ENCODE data around the gene PYGM. TPM values are rescaled to one million over a fixed set of nuclear protein-coding genes. Genes with fewer than 3 reads are reported as not detected.

PYGM gene
- total and polyA plus RNA-seq, 2 donors (not counting 3 experiments of a cell fraction or from before 2014, with no cell fraction given) = 0.10 to 0.62 TPM

- Histone ChIP-seq H3K4me1 (ENCODE audit: control insufficient read depth, extremely low read depth, insufficient read depth, low read length) (no peaks in the 10 kb centered on the region), H3K4me3 (replicated peaks in 1 of 3; ENCODE audit: insufficient read depth in 1 of 3, low read depth in 1 of 3, low read length in 3 of 3) (no peak overlapping the region), H3K27ac (ENCODE audit: insufficient read depth, low read depth, low read length) (no peak overlapping the region), H2AFZ (ENCODE audit: low read depth, low read length) (no peak overlapping the region), H3K9me1 (replicated peaks; ENCODE audit: control insufficient read depth, extremely low read depth, insufficient read depth, low read length) (no peaks in the 10 kb centered on the region), H3K9me3 (replicated peaks; ENCODE audit: control insufficient read depth, insufficient read depth, low read length) (no peaks in the 10 kb centered on the region), H3K4me2 (ENCODE audit: insufficient read depth, low read length) (no peak overlapping the region), H3K79me2 (ENCODE audit: control insufficient read depth, insufficient read depth, low read length) (no peaks in the 10 kb centered on the region), H3K36me3 (ENCODE audit: control insufficient read depth in 2 of 2, extremely low read depth in 1 of 2, insufficient read depth in 2 of 2, low read length in 2 of 2) (peaks cover 3 to 26% of the 10 kb centered on the region in 2 experiments), H4K20me1 (replicated peaks; ENCODE audit: control insufficient read depth, extremely low read depth, insufficient read depth, low read length) (no peaks in the 10 kb centered on the region), H3K9ac (replicated peaks; ENCODE audit: extremely low read depth, insufficient read depth, low read length) (no peak overlapping the region), H3K27me3 (ENCODE audit: control insufficient read depth in 2 of 2, insufficient read depth in 2 of 2, low read length in 2 of 2) (no peaks in the 10 kb centered on the region)
- BruUV-seq (replicated peaks) = no TSS peak
- intact Hi-C loops (cut with micrococcal nuclease) = no loop called here
- DNase-seq (ENCODE audit: low read depth, low spot score) (no peak), FAIRE-seq (no peak)
- TF ChIP-seq POLR2A (IDR thresholded peaks at IDR 0.05; ENCODE audit: low read depth, low read length) (no peak), JUN (IDR thresholded peaks at IDR 0.05; ENCODE audit: borderline replicate concordance, insufficient read depth, insufficient read length, low read depth) (no peak), MYC (IDR thresholded peaks at IDR 0.05; ENCODE audit: low read depth, low read length) (no peak), CTCF (IDR thresholded peaks at IDR 0.05; ENCODE audit: extremely low read depth in 1 of 2, insufficient read depth in 1 of 2, low read depth in 1 of 2, low read length in 2 of 2) (no peak), POLR2AphosphoS5 (IDR thresholded peaks at IDR 0.05; ENCODE audit: insufficient read depth, low read depth, low read length) (no peak), GATA2 (IDR thresholded peaks at IDR 0.05; ENCODE audit: insufficient read depth, insufficient read length, low read depth, low read length) (no peak), FOS (IDR thresholded peaks at IDR 0.05; ENCODE audit: borderline replicate concordance, insufficient read depth, low read length) (no peak), MAX (IDR thresholded peaks at IDR 0.05; ENCODE audit: insufficient read depth, insufficient read length) (no peak), EZH2 (IDR thresholded peaks at IDR 0.05; ENCODE audit: borderline replicate concordance, low read depth, low read length, severe bottlenecking) (no peak)
- dilution Hi-C loops (cut with MboI; ENCODE audit: extremely low pct_ligation_motif_present, low sequenced_read_pairs) = no loop called here
- POLR2A ChIA-PET = no interaction called here
- CTCF ChIA-PET = interaction anchor here (1.1 kb wide), 1 partner anchor 11 kb away, joined by 3 read pairs; no protein-coding TSS in a partner anchor
Measured at GRCh38 chr11:64793271-64794160, 33.7 kb upstream of the PYGM start.

Data from endothelial cell of umbilical vein (primary cell).